ENCODE measurements around the gene FRMD7. TPM values are rescaled to one million over a fixed set of nuclear protein-coding genes. Genes with fewer than 3 reads are reported as not detected.

The FRMD7 gene
- total and polyA plus RNA-seq, 2 of the 4 experiments (the other 2 are of a cell fraction): not detected

DNA sequence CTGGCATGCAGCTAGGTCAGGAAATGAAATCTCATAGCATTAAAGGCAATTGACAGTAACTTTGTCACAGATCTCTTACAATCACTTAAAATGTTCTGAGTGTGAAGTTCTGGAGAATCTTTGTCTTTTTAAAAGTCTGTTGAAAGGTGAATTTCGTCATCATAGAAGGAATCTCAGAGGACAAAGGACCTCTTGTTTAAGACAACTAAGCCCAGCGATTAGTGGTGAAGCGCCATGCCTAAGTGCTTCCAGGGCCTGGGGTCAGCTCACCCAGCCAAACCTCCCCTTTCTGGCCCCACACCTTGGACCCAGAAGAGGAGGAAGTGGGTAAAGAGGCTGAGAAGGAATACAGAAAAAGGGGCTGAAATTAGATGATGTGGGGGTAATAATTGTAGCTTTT, 8.5 kb downstream of the FRMD7 start:
- in situ Hi-C loops (cut with MboI; ENCODE audit: low sequenced_read_pairs): no loop called here
- no peak overlapping the region for H3K4me2 ChIP-seq (ENCODE audit: low read depth, low read length)
- H4K20me1 ChIP-seq (ENCODE audit: insufficient read depth, low read length): no peaks in the 10 kb centered on the region; the same call in 1 of the 2 replicates
- TF ChIP-seq RCOR1 (IDR thresholded peaks at IDR 0.05; ENCODE audit: insufficient replicate concordance, low read length): no peak
- no peak for TF ChIP-seq MAFK (IDR thresholded peaks at IDR 0.05; ENCODE audit: low read depth, low read length)
- TF ChIP-seq FOS (IDR thresholded peaks at IDR 0.05; ENCODE audit: low read depth, low read length): no peak
- TF ChIP-seq MAZ (IDR thresholded peaks at IDR 0.05; ENCODE audit: borderline replicate concordance, low read depth, low read length): no peak
- no peak for TF ChIP-seq RAD21 (IDR thresholded peaks at IDR 0.05; ENCODE audit: low read length)
- TF ChIP-seq BHLHE40 (IDR thresholded peaks at IDR 0.05; ENCODE audit: low read depth, low read length): no peak
- no peak for TF ChIP-seq SMC3 (IDR thresholded peaks at IDR 0.05; ENCODE audit: low read depth, low read length)
- TF ChIP-seq CHD1 (IDR thresholded peaks at IDR 0.05; ENCODE audit: low read depth, low read length): no peak
- TF ChIP-seq RFX5 (IDR thresholded peaks at IDR 0.05; ENCODE audit: low read depth, low read length): no peak
- no peak for TF ChIP-seq POLR2A (IDR thresholded peaks at IDR 0.05; ENCODE audit: low read depth, low read length)
- no peak for TF ChIP-seq NFE2L2 (IDR thresholded peaks at IDR 0.05; ENCODE audit: low read depth, low read length)
- TF ChIP-seq, protein P1, sequence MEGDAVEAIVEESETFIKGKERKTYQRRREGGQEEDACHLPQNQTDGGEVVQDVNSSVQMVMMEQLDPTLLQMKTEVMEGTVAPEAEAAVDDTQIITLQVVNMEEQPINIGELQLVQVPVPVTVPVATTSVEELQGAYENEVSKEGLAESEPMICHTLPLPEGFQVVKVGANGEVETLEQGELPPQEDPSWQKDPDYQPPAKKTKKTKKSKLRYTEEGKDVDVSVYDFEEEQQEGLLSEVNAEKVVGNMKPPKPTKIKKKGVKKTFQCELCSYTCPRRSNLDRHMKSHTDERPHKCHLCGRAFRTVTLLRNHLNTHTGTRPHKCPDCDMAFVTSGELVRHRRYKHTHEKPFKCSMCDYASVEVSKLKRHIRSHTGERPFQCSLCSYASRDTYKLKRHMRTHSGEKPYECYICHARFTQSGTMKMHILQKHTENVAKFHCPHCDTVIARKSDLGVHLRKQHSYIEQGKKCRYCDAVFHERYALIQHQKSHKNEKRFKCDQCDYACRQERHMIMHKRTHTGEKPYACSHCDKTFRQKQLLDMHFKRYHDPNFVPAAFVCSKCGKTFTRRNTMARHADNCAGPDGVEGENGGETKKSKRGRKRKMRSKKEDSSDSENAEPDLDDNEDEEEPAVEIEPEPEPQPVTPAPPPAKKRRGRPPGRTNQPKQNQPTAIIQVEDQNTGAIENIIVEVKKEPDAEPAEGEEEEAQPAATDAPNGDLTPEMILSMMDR (conservative IDR thresholded peaks at IDR 0.05; ENCODE audit: low read depth, low read length): no peak
- TF ChIP-seq CEBPB (IDR thresholded peaks at IDR 0.05; ENCODE audit: low read depth, low read length): no peak
- TF ChIP-seq, protein P2, sequence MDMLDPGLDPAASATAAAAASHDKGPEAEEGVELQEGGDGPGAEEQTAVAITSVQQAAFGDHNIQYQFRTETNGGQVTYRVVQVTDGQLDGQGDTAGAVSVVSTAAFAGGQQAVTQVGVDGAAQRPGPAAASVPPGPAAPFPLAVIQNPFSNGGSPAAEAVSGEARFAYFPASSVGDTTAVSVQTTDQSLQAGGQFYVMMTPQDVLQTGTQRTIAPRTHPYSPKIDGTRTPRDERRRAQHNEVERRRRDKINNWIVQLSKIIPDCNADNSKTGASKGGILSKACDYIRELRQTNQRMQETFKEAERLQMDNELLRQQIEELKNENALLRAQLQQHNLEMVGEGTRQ (IDR thresholded peaks at IDR 0.05; ENCODE audit: low read depth, low read length): no peak
- TF ChIP-seq MXI1 (IDR thresholded peaks at IDR 0.05; ENCODE audit: borderline replicate concordance, low read depth, low read length): no peak
- TF ChIP-seq, protein P3, sequence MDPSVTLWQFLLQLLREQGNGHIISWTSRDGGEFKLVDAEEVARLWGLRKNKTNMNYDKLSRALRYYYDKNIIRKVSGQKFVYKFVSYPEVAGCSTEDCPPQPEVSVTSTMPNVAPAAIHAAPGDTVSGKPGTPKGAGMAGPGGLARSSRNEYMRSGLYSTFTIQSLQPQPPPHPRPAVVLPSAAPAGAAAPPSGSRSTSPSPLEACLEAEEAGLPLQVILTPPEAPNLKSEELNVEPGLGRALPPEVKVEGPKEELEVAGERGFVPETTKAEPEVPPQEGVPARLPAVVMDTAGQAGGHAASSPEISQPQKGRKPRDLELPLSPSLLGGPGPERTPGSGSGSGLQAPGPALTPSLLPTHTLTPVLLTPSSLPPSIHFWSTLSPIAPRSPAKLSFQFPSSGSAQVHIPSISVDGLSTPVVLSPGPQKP (IDR thresholded peaks at IDR 0.05; ENCODE audit: borderline replicate concordance, low read depth, low read length): no peak
- H2BK120ac ChIP-seq (ENCODE audit: low read depth, low read length): no peak overlapping the region
- H4K91ac ChIP-seq (ENCODE audit: insufficient read depth, low read depth, low read length): no peak overlapping the region
- no peak overlapping the region for H4K8ac ChIP-seq (ENCODE audit: low read depth in 2 of 2, low read length in 2 of 2)
- no peaks in the 10 kb centered on the region for H3K36me3 ChIP-seq (ENCODE audit: control insufficient read depth, insufficient read depth, low read length)
- no peaks in the 10 kb centered on the region for H3K79me1 ChIP-seq (ENCODE audit: low read depth in 1 of 2, low read length in 2 of 2)
- no peak overlapping the region for H2AK9ac ChIP-seq (replicated peaks; ENCODE audit: low read depth, low read length, poor library complexity)
- H2BK5ac ChIP-seq (ENCODE audit: low read depth, low read length, poor library complexity, severe bottlenecking): no peak overlapping the region
- peaks cover 5% of the 10 kb centered on the region; the same call in 1 of the 2 replicates for H3K27me3 ChIP-seq (ENCODE audit: control insufficient read depth, insufficient read depth, low read length)
- dilution Hi-C loops (cut with HindIII; ENCODE audit: low sequenced_read_pairs, unreplicated experiment): no loop called here
- no CpG with 5 or more reads among the region's 3 CpGs for WGBS, 2 experiments (ENCODE audit: extremely low coverage in 2 of 2, insufficient read length in 1 of 2)
- H3K18ac ChIP-seq (ENCODE audit: low read depth, low read length): no peak overlapping the region
- no peak overlapping the region for H3K4me3 ChIP-seq (ENCODE audit: insufficient read depth, low read depth, low read length)
- no peak overlapping the region for H2BK15ac ChIP-seq (ENCODE audit: low read depth, low read length)
- no peaks in the 10 kb centered on the region for H3K9me3 ChIP-seq (ENCODE audit: control insufficient read depth, insufficient read depth, low read length)
- intact Hi-C loops (cut with micrococcal nuclease): no loop called here
- no peak overlapping the region for H2BK20ac ChIP-seq (ENCODE audit: low read depth, low read length)
- ATAC-seq (ENCODE audit: low read depth) (no peak), DNase-seq (no peak)
- H2AK5ac ChIP-seq (ENCODE audit: low read depth, low read length): no peak overlapping the region
- no peak overlapping the region for H3K56ac ChIP-seq (ENCODE audit: extremely low read depth, insufficient read depth, low read length)
- H3K27ac ChIP-seq (ENCODE audit: insufficient read depth, low read length): no peak overlapping the region
- no peak overlapping the region for H3K4ac ChIP-seq (ENCODE audit: low read depth, low read length)
- ChIA-PET CTCF (no interaction called here), POLR2A (ENCODE audit: unreplicated experiment) (no interaction called here)
- BruUV-seq (replicated peaks): no TSS peak
- no peaks in the 10 kb centered on the region for H3K4me1 ChIP-seq (ENCODE audit: control insufficient read depth, insufficient read depth, low read length)
- no peaks in the 10 kb centered on the region for H3K9me1 ChIP-seq (ENCODE audit: insufficient read depth, low read length)
- H3K23ac ChIP-seq (ENCODE audit: low read depth, low read length): no peak overlapping the region
- no peak overlapping the region for H3K14ac ChIP-seq (replicated peaks; ENCODE audit: low read depth, low read length)
- no peak overlapping the region for H4K5ac ChIP-seq (ENCODE audit: low read depth, low read length)
- H2AFZ ChIP-seq (replicated peaks; ENCODE audit: low read length, poor library complexity): no peak overlapping the region
- H3K9ac ChIP-seq (ENCODE audit: low read depth, low read length): no peak overlapping the region

All from IMR-90 (cell line).